ENCODE data around the gene LVRN. TPM values are rescaled to one million over a fixed set of nuclear protein-coding genes. Genes with fewer than 3 reads are reported as not detected.

The LVRN gene
- total and polyA plus RNA-seq, 8 donors, result 0.08 to 0.61 (median 0.28) TPM; not detected in 1

GRCh38 chr5:116035123-116035522 lies 72.8 kb downstream of the LVRN start:
- Histone ChIP-seq H3K27me3 (no peaks in the 10 kb centered on the region), H3K4me3 (no peak overlapping the region), H3K36me3 (no peaks in the 10 kb centered on the region), H3K9me3 (no peaks in the 10 kb centered on the region), H3K4me1 (no peaks in the 10 kb centered on the region), H3K27ac (no peak overlapping the region)
- intact Hi-C loops (cut with DNase I), result no loop called here
- FAIRE-seq, result no peak
- WGBS, 2 donors, result 44 to 51% methylated on average over 5 of the region's 5 CpGs
- no peak for DNase-seq
- no peak for ATAC-seq
- TF ChIP-seq CTCF (IDR thresholded peaks at IDR 0.05), result no peak

GRCh38 chr5:116037236-116037822 lies 75.1 kb downstream of the LVRN start:
- ATAC-seq, result no peak
- 58 to 69% methylated on average over 3 of the region's 3 CpGs for WGBS, 2 donors
- DNase-seq, result no peak
- Histone ChIP-seq H3K36me3 (no peaks in the 10 kb centered on the region), H3K27ac (no peak overlapping the region), H3K4me3 (no peak overlapping the region), H3K9me3 (no peaks in the 10 kb centered on the region), H3K27me3 (no peaks in the 10 kb centered on the region), H3K4me1 (no peaks in the 10 kb centered on the region)
- intact Hi-C loops (cut with DNase I), result no loop called here
- FAIRE-seq, result no peak
- no peak for TF ChIP-seq CTCF (IDR thresholded peaks at IDR 0.05)

- no peak for ATAC-seq
- 75 to 78% methylated on average over 3 of the region's 3 CpGs for WGBS, 2 donors
- Histone ChIP-seq H3K27ac (no peak overlapping the region), H3K9me3 (no peaks in the 10 kb centered on the region), H3K4me1 (no peaks in the 10 kb centered on the region), H3K27me3 (no peaks in the 10 kb centered on the region), H3K4me3 (no peak overlapping the region), H3K36me3 (no peaks in the 10 kb centered on the region)
- DNase-seq, result no peak
- intact Hi-C loops (cut with DNase I), result no loop called here
- no peak for TF ChIP-seq CTCF (IDR thresholded peaks at IDR 0.05)
- no peak for FAIRE-seq
Observed at GRCh38 chr5:116038817-116039216, 76.5 kb downstream of the LVRN start.

DNA sequence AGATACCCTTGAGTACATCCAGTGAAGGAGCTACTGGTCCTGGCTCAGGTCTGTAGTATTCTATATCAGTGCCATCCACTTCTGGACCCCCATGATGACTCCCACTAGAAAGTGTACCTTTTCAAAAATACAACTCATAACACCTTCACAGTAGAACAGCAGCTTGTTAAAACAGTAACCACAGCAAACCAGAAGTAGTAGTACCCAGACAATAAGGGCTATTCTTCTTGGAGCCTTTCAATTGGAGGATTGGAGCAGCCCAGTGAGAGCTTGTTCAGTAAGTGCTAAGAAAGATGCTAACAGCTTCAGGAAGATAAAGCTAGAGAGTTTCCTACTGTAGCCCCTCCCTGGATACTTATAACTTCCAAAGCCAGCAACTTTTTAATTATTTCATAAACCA lies 80.1 kb downstream of the LVRN start:
- no peak for FAIRE-seq
- Histone ChIP-seq H3K4me1 (no peaks in the 10 kb centered on the region), H3K36me3 (no peaks in the 10 kb centered on the region), H3K4me3 (no peak overlapping the region), H3K27me3 (no peaks in the 10 kb centered on the region), H3K27ac (no peak overlapping the region), H3K9me3 (no peaks in the 10 kb centered on the region)
- DNase-seq, result no peak
- no peak for ATAC-seq
- intact Hi-C loops (cut with DNase I), result no loop called here
- no peak for TF ChIP-seq CTCF (IDR thresholded peaks at IDR 0.05)

DNA sequence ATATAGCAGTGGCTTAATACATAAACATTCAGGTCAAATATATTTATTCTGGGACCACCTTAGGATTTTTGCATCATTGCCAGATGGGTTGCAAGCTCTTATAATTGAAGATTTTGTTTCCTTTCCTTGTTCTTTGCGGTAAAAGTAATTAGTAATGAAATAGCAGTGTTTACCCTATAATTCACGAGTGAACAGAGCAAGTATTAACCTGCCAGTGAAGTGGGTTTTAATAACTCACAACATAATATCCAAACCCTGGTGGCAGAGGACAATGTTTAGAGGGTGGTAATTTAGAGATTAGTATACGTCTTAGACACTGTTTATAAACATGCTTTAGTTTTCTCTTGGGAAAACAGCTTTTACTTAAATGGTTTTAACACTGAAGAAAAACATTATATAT lies 81.8 kb downstream of the LVRN start:
- no peaks in the 10 kb centered on the region for H3K9me3 ChIP-seq
- intact Hi-C loops (cut with DNase I), result no loop called here
- FAIRE-seq (no peak), ATAC-seq (no peak), DNase-seq (no peak)
- no peak overlapping the region for H3K27ac ChIP-seq
- H3K4me3 ChIP-seq, result no peak overlapping the region
- H3K27me3 ChIP-seq, result no peaks in the 10 kb centered on the region
- no peaks in the 10 kb centered on the region for H3K36me3 ChIP-seq
- H3K4me1 ChIP-seq, result no peaks in the 10 kb centered on the region
- TF ChIP-seq CTCF (IDR thresholded peaks at IDR 0.05), result no peak
- 51 to 54% methylated on average over 3 of the region's 3 CpGs for WGBS, 2 donors
